Measurements from ENCODE around the gene CLPX.
"Not testable (repeated sequence)": the region's sequence is repeated elsewhere in the genome, so short reads cannot be mapped to it uniquely, and the experiment has no call there.

The CLPX gene

GRCh38 chr15:65196637-65197336 is 11.6 kb upstream of the CLPX start:
- H3K4me3 ChIP-seq (ENCODE audit: low read length), result no peak overlapping the region
- no peak for DNase-seq (ENCODE audit: low read depth)
- TF ChIP-seq CTCF (conservative IDR thresholded peaks at IDR 0.05; ENCODE audit: low read length), result no peak

GRCh38 chr15:65195548-65195923 is 10.4 kb upstream of the CLPX start:
- no peak for TF ChIP-seq CTCF (conservative IDR thresholded peaks at IDR 0.05; ENCODE audit: low read length)
- no peak for DNase-seq (ENCODE audit: low read depth)

DNA sequence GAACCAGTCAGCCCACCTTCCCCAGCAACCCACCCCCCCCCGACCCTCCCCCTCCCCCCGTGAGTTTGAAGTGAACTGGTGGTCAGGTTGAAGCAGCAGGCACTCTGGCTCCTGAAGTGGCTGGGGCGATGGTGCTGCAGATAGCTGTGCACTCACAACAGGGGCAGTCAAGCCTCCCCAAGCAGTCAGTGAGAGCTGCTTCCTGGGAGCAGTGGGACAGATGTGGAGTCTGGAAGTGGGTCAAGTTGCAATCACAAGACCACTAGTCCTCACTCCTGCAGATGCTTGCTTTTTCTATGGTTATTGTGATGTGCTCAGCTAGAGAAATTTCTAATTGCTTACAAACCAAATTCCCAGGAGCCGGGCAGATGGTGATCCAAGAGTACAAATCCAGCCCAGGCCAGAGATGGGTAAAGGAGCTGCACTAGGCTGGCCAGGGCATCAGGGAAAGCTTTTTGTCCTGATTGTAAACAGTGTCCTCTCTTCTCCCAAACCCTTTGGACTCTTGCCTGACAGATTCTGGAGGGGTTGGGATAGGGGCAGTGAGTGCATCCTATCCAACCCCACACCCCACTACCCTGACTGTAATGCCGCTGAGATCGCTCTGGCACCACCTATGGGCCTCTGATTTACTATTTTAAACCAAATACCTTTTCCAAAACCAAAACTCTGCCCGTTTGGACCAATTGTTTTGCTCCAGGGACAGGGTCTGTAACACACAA is 9.8 kb upstream of the CLPX start:
- no peak for TF ChIP-seq CTCF (conservative IDR thresholded peaks at IDR 0.05; ENCODE audit: low read length)
- DNase-seq (ENCODE audit: low read depth), result peak; percentile 48
- no peak overlapping the region for H3K4me3 ChIP-seq (ENCODE audit: low read length)

More at GRCh38 chr15:65195548-65195923, 10.4 kb upstream of the CLPX start:
- no peak overlapping the region for H3K4me3 ChIP-seq (ENCODE audit: low read length)

- H3K4me3 ChIP-seq (ENCODE audit: low read length), result no peak overlapping the region
- TF ChIP-seq CTCF (conservative IDR thresholded peaks at IDR 0.05; ENCODE audit: low read length), result no peak
- peak; percentile 15 for DNase-seq (ENCODE audit: low read depth)
Measured at GRCh38 chr15:65192016-65192415, 6.9 kb upstream of the CLPX start.

DNA sequence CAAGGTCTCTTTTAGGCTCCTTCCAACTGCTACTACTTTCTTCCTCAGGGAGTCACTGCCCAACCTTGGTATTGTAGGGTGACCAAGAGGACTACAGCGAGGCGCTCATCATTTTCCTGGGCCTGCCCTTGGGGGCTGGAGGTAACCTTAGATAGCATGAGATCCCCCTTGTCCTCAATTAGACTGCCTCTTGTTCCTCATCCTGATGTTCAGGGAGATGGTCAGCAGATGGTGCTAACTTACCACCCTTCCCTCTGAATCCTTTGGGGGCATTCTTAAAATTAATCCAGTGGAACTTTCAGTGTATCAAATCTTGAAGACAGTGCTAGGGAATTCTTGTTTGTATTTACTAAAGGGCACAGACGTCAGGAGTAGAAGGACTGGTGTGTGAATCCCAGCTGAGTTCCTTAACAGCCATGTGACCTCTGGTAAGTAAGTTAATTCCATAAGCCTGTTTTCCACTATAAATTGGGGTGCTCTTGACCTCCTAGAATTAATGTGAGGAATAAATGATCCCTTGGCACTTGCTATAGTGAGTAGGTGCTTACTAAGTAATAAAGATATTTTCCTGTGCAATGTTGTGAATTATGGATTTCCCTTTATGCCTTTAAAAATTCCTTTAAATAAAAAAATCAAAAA is 4.1 kb upstream of the CLPX start:
- peak; percentile 96 for TF ChIP-seq CTCF (conservative IDR thresholded peaks at IDR 0.05; ENCODE audit: low read length)
- DNase-seq (ENCODE audit: low read depth), result peak; percentile 56
- H3K4me3 ChIP-seq (ENCODE audit: low read length), result no peak overlapping the region

DNA sequence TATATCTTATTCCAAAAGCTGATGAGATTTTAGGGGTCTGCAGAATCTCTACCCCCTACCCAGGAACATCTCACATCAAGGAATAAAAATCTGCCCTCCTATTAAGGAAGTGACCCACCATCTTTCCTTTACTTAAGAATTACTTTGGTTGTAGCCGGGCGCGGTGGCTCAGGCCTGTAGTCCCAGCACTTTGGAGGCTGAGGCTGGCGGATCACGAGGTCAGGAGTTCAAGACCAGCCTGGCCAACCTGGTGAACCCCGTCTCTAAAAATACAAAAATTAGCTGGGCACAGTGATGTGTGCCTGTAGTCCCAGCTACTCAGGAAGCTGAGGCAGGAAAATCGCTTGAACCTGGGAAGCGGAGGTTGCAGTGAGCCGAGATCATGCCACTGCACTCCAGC is 3.3 kb upstream of the CLPX start:
- not testable (repeated sequence) for H3K4me3 ChIP-seq (ENCODE audit: low read length); DNase-seq (ENCODE audit: low read depth)

DNA sequence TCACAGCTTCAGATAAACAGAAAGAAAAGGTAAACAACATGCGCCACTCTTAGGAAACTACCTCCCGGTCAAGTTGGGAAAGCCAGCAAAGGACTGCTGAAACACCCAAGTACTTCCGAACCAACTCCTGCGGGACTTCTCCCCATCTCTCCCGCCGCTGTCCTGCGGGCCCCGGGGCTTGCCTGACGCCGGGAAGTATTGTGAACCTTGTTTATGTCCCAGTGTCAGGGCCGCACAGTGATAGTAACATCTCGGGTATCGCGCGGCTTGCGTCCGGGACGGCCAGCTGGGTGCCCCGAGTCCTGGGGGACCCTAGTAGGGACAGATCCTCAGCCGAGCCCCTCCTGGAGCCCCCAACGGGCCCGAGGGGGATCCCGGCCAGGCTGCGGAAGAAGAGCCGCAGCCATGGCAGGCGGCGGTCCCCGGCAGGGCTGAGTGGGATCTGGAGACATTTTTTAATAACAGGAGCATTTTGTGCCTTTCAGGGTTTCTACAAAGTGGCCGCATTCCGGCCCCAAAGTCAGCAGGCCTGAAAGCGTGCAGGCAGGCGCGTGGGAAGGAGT is 756 bp downstream of the CLPX start:
- DNase-seq (ENCODE audit: low read depth), result peak; percentile 56
- H3K4me3 ChIP-seq (ENCODE audit: low read length), result peak overlapping the region; percentile 92
- no peak for TF ChIP-seq CTCF (conservative IDR thresholded peaks at IDR 0.05; ENCODE audit: low read length)
